Endometrial microvascular endothelial cells (primary cell): ENCODE results near the gene ESRRB. TPM values are rescaled to one million over a fixed set of nuclear protein-coding genes. Genes with fewer than 3 reads are reported as not detected.

Experiments
- in situ Hi-C: cut with HindIII; loops from 2 replicates; pipeline ENCODE4 v1.10.0; 2017; ENCODE audit warnings: low sequenced_read_pairs, low pct_unique_long_range_greater_than_20kb; ENCODE audit errors: inconsistent ontology term
- total RNA-seq: library from RNA; depleted of rRNA; stranded (reverse); fragments of >200 nt; gene quantifications from one replicate; pipeline ENCODE4 v1.2.3, GENCODE V29; 2015; ENCODE audit errors: inconsistent ontology term

ESRRB gene
- total RNA-seq, 1 donor from 2014 or later = not detected

DNA sequence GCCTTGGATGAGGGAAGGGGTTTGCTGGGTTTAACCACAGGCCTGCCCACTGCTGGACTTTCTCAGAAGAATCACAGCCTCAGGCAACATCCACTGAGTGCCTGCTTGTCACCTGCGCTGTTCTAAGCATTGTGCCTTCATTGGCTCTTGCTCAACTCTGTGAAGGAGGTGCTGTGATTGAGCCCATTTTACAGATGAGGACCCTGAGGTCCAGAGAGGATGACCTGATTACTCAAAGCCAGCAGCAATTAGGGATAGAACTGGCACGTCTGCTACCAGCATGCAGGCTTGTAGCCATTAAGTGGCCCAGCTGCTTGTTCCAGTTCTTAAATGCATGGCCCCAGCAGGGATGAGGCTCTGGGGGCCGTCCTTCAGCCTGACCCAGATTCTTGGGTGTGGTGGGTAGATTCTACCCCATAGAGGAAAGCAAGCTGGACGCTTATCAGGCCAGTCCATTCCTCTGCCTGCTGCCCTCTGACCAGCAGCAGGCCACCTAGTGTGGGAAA lies 54.6 kb downstream of the ESRRB start:
- in situ Hi-C loops = no loop called here

DNA sequence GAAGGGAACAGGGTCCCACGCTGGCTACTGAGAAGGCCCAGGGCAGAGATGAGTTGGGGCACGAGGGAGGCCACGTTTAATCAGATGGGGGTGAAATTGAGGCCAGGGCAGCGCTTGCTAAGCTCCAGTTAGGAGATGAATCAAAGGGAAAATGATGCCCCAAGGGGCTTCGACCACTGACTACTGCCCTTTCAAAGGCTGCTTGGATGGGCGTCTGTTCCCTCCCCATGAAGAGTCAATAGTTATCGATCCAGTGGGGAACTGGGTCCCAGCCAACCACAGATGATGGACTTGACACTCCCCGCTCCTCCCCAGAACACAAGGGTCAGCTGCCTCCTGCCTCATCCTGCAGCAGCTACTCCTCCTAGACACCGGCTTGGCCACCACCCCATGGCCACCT lies 55.6 kb downstream of the ESRRB start:
- in situ Hi-C loops = no loop called here

DNA sequence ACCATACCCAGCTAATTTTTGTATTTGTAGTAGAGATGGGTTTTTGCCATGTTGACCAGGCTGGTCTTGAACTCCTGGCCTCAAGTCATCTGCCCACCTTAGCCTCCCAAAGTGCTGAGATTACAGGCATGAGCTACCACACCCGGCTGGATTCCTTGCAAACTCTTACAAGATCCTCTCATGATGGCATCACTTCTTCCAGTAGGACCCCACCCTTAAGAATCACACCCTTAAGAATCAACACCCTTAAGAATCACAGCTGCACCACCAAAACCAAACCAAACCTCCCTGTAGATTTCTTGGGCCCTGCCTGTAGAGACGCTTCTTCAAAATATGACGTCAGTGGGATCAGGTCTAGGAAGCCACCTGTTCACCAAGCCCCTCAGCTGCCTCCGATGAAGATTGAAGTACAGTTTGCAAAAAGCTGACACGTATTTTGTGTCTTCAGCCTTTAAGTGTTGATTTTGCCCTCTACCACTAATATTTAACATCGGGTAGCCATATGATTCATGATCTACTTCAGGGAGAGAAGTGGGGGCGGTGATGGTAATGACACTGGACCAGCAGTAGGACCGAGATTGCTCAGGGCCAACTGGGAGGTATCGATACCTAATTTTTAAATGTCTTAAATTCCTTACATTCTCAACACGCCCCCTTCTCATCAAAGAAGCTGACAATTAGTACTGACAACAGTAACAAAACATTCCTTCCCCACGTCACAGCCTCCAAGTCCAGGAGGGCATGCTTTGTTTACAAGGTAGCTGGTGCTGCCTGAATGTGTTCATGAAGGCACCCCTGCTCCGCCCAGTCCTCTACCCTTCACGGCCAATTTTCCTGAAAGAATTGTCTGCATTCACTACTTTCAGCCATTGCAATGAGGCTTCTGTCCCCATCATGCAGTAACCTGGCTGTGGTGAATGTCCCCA lies 57.2 kb downstream of the ESRRB start:
- in situ Hi-C loops = no loop called here

DNA sequence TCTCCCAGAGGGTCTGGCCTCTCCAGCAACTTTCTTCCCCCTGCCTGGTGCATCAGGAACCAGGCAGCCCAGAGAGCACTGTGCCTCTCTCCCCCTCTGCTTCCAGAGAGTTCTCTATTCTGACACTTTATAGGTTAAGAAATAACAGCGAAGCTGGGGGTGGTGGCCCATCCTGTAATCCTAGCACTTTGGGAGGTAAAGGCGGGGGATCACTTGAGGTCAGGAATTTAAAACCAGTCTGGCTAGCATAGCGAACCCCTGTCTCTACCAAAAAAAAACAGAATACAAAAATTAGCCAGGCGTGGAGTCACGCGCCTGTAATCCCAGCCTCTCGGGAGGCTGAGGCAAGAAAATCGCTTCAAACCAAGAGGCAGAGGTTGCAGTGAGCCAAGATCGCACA lies 58.3 kb downstream of the ESRRB start:
- in situ Hi-C loops = no loop called here

DNA sequence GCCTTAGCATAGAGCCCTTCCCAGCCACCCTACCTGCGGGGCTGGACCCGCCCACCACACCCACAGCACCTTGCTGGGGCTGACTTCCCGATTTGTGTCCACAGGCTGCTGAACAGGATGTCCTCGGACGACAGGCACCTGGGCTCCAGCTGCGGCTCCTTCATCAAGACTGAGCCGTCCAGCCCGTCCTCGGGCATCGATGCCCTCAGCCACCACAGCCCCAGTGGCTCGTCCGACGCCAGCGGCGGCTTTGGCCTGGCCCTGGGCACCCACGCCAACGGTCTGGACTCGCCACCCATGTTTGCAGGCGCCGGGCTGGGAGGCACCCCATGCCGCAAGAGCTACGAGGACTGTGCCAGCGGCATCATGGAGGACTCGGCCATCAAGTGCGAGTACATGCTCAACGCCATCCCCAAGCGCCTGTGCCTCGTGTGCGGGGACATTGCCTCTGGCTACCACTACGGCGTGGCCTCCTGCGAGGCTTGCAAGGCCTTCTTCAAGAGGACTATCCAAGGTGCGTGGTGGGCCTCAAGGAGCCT lies 63.4 kb downstream of the ESRRB start:
- in situ Hi-C loops = no loop called here

DNA sequence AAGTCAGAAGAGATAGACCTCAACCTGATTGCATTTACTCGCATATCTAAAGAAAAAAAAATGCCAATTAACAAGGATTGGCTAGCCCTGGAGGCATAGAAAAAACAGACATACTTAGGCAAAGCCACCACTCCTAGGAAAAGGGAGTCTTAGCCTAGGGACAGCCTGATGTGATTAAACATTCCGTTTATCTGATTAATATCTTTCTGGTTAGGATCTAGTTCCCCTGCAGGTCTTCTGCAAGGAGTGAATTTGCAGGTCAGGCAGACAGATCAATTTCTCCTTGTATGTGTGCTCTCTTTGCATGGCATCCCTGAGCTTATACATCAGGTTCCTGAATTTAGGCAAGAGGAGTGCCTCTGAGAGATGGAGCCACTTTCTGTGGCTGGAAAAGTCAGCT lies 70.5 kb downstream of the ESRRB start:
- in situ Hi-C loops = no loop called here

DNA sequence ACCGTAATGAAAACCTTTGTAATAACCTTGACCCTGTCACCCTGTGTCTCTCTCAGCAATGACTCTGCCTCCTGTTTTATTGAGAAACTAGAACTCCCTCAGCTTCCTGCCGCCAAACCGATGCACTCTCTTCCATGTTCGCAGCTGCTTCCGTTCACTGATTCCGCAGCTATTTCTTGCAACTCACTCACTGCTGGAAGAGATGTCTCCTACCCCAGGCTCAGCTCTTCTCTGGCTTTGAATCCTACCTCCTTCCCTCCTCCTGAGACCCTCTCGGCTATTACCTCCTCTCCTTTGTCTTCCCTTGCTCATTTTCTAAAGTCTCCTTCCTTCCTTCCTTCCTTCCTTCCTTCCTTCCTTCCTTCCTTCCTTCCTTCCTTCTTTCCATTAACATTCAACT lies 71.0 kb downstream of the ESRRB start:
- in situ Hi-C loops = no loop called here

DNA sequence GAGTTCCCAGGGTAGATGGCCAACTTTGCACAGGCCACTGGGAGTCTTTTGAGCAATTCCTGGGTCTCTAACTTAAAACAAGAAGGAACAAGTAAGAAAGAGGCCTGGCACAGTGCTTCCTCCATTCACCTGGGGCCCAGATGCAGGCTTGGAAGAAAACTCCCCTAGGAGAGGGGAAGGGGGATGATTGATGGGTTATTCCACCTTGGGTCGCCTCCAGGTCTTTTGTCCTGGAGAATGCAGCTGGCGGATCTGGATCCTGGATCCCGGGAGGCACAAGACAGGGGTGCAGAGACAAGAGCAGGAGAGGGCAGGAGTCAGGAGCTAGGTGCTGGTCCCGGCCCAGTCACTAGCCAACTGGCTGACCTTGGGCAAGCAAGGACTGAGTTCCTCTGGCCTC lies 74.5 kb downstream of the ESRRB start:
- in situ Hi-C loops = no loop called here

DNA sequence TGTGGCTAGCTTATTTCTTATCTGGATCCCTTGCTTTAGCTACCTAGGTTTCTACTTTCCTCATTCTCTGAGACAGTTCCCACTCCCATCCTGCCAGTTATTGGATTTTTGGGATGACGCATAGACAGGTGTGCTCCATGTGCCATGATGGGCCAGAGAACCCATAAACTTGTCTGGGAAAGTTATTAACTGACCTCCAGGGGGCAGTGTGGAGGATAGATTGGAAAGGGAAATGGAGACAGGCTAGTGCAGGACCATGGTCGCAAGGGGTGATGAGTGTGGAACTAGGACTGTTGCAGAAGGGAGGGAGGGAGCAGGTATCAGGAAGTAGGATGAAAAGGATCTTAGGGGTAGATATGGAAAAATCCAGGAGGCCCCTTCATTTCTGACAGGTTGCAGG lies 80.3 kb downstream of the ESRRB start:
- in situ Hi-C loops = no loop called here

DNA sequence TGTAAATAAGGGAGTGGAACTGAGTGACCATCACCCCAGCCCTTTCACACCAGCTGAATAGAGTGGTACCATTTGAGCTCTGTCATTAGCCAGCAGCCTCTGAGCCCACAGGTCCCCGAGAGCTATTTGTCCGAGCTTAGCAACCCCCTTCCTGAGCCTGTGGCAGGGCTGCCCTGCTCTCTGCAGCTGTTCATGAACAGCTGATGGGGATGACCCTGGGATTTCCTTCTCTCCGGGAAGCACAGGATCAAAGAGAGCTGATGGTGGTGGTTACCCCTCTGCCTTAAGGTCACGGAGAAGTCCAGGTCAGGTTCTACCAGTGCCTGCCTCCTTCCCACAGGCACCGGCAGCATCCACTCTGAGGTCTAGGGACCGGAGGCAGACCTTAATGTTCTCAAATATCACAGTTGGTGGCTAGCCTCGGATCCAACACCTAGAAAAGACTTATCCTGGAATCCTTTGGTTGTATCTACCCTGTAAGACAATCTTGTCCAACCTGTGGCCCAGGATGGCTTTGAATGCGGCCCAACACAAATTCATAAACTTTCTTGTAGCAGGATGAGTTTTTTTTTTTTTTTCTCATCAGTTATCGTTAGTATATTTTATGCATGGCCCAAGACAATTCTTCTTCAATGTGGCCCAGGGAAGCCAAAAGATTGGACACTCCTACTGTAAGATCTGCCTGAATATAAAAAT lies 81.1 kb downstream of the ESRRB start:
- in situ Hi-C loops = no loop called here

DNA sequence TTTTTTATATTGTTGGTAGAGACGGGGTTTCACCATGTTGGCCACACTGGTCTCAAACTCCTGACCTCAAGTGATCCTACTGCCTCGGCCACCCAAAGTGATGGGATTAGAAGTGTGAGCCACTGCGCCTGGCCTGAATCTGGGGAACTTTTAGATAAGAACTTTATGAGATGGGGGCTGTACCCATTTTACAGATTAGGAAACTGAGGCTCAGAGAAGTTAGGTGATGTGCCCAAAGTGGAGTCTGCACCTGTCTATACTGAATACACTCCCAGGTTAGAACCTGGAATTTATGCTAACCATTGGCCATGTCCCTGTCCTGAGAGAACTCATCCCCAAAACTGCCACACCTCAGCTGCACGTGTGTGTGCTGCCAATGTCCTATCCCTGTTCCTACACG lies 81.9 kb downstream of the ESRRB start:
- in situ Hi-C loops = no loop called here

DNA sequence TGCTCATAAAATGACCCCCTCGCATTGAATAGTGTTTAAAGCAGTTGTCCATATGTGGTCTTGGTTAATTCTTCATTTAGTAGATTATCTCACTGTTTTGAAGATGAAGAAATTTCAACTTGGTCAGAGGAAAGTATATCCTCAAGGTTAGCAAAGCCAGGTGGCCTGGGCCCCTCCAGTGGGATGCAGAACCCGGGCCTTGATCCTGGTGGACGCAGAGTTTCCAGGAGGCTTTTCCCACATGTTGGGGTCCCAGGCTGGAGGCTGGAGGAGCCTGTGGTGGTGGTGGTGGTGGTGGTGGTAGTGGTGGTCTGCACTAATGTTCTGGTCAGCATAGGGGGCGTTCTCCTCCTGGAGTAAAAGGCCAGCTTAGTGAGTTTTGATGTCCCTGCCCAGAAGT lies 85.9 kb downstream of the ESRRB start:
- in situ Hi-C loops = no loop called here

DNA sequence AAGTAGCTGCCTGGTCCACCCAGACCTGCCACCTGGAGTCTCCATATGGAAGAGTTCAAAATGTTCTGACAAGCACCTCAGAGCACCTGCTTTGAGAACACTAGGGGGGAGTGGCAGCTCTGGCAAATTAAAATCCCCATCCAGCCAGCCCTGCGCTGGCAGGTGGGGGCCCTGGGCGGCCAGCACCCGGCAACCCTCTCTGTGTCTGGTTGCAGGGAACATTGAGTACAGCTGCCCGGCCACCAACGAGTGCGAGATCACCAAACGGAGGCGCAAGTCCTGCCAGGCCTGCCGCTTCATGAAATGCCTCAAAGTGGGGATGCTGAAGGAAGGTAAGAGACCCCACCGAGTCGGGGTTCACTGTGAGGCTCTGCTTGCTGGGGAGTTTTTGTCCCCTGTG lies 86.4 kb downstream of the ESRRB start:
- in situ Hi-C loops = no loop called here

DNA sequence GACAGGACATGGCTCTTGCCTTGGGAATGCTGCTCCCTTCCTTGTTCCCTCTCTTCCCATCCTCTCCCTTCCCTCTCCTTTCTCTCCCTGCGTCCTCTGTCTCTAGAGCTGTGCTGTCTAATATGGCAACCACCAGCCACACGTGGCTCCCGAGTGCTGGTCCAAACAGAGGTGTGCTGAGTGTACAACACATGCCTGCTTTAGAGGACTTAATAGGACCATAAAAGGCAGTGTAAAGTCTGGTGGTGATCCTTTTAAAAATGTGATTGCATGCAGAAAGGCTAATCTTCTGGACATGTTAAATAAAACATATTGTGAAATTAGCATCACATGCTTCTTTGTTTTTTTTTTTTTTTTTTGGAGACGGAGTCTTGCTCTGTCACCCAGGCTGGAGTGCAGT lies 87.2 kb downstream of the ESRRB start:
- in situ Hi-C loops = no loop called here

DNA sequence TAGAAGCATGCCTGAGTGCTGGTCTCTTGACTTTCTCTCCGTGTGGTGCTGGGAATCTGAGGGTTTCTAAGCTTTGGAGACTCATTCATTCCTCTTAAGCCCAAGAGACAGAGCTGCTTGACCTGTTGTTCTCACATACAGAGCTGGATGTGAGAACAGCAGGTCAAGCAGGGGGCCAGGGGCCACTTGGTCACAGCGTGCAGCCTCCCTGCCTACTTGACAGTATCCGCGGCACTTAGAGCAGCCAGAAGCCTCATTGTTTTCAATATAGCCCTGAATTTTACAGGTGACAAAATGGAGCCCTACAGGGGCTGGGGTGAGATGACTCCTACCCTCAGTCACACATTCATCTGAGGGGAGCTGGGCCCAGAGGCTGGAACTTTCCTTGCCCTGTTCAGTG lies 88.9 kb downstream of the ESRRB start:
- in situ Hi-C loops = no loop called here

DNA sequence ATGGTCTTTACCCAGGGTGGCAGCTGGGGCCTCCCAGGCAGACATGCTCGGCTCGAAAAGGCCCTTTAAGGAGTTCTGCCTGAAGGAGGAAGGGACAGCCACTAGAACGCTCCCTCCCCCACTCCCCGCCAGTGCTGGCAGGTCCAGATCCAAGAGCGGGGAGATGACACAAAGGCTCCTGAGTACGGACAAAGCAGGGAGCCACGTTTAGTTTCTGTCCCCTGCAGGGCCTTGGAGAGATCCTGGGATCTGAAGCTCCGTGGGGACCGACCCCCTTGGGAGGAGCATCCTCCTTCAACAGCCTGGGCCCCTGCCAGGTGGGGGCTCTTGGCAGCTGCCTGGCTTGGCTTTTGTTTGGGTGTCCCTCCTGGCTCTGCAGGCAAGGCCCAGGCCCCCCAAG lies 89.7 kb downstream of the ESRRB start:
- in situ Hi-C loops = no loop called here

DNA sequence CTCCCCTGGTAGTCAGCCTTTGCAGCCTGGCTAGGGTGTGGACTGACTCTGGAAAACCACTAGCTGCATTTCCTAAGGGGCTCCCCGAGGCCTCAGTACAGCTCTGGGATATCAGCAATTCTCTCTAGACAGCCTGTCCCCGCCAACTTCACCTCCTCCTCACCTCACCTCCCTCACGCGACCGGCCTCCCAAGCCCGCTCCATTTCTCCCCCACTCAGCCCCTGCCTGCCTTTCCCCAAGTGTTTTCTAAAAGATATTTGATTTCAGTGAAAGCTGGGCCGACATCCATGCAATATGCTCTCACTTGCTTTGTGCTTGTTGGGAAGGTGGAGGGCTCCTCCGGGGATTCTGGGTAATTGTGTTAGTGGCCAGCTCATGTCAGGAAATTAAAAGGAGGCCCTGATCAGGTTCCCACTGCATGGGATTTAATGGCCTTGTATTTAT lies 91.8 kb downstream of the ESRRB start:
- in situ Hi-C loops = no loop called here

DNA sequence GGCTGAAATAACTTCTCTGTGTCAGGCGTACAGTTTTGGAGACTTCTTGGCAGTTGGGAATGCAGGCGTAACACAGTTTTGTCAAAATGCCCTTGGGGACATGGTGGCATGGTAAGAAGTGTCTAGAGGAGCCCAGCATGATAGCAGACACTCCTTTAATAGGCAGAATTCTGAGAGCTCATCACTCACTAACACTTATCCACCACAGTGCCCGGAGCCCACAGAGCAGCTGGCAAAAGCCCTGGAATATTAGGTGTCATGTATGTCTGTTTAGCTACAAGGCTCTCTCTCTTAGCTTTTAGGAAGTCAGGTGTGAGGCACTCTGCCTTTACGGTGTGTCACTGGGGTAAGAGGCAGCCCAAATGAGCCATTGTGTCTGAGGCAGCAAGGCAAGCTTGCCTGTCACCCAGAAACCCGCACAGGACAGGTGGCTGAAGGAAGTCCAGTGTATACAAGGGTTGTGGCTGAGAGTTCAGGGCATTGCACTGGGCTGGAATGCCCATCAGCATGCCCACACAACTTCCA lies 96.3 kb downstream of the ESRRB start:
- in situ Hi-C loops = no loop called here

DNA sequence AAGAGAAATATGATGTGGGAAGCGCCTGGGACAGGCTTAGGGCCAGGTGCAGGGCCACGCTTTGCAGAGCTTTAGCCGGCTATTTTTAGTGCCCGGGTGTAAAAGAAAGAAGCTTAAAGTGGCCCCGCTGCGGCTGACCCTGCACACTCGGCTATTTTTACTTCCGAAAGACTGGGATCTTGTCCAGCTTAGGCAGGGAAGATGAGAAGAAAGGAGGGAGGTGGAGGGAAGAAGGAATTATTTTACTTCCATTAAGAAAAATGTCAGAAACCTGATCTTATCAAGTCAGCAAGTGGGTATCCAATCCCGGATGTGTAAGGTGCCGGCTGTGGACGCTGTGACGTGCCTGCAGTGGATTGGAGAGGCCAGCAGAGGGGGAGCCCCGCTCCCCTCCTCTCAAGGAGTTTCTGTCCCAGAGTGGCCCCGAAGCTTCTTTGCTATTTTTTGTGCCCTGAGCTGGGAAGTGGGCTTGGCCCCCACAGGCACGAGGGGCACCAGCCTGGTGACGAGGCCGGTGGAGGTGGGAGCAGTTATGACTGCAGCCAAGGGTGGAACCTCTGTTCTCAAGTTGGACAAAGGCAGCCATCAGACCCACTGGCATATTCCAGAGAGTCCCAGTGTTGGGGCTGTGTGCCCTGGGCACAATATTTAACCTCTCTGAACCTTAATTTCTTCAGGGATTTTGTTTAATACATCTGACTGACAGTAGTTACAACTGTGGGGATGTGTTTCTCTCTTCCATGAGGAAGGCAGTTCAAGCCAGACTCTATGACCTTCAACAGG lies 97.7 kb downstream of the ESRRB start:
- in situ Hi-C loops = no loop called here
